Lower lobe of right lung (tissue), 2 donors: ENCODE measurements around the gene LAD1. TPM values are rescaled to one million over a fixed set of nuclear protein-coding genes. Genes with fewer than 3 reads are reported as not detected.

Experiments used
- ATAC-seq, 2 donors: fragments of 200-7000 bp; cut with Tn5 transposase; one replicate each; pipeline ENCODE4 v1.9.1; 2020 to 2022; ENCODE audit warnings: mild to moderate bottlenecking in 2 of 2, moderate library complexity in 2 of 2
- DNase-seq: peaks from one replicate; pipeline ENCODE4 v3.0.0-alpha.2; 2020
- H3K27ac ChIP-seq: fragments of 200-600 bp; one replicate; pipeline ENCODE4 v1.8.0; 2022
- H3K27me3 ChIP-seq: fragments of 200-600 bp; one replicate; pipeline ENCODE4 v1.8.0; 2022; ENCODE audit warnings: low read depth
- H3K36me3 ChIP-seq: fragments of 200-600 bp; one replicate; pipeline ENCODE4 v1.8.0; 2022; ENCODE audit warnings: mild to moderate bottlenecking
- H3K4me1 ChIP-seq: fragments of 200-600 bp; one replicate; pipeline ENCODE4 v1.8.0; 2022
- H3K4me3 ChIP-seq: fragments of 200-600 bp; one replicate; pipeline ENCODE4 v1.8.0; 2022; ENCODE audit warnings: mild to moderate bottlenecking
- H3K9me3 ChIP-seq: fragments of 200-600 bp; one replicate; pipeline ENCODE4 v1.8.0; 2022
- CTCF ChIP-seq: fragments of 200-600 bp; IDR thresholded peaks from one replicate; pipeline ENCODE4 v1.8.0; 2022; ENCODE audit warnings: antibody characterized with exemption, mild to moderate bottlenecking
- intact Hi-C: fragments of 100-400 bp; cut with DNase I; formaldehyde crosslinking; loops from one replicate; pipeline ENCODE4 v1.11.0; 2022
- total RNA-seq: library from RNA; stranded (reverse); fragmentation: NEBNext Ultra II Directional; extraction: Animal tissue kit (Norgen Biotek cat#: 25700); gene quantifications from one replicate; pipeline ENCODE4 v1.2.1, GENCODE V29; 2021
- donor health status: DM: no; HTN: yes; CAD: no; lungs with severe emphysema.

LAD1 gene
- total RNA-seq, 1 donor from 2014 or later: 35.3 TPM

- H3K36me3 ChIP-seq: no peaks in the 10 kb centered on the region
- ATAC-seq (no peak), DNase-seq (peak; percentile 28)
- no peaks in the 10 kb centered on the region for H3K4me1 ChIP-seq
- no peak for TF ChIP-seq CTCF
- H3K27me3 ChIP-seq: no peaks in the 10 kb centered on the region
- H3K27ac ChIP-seq: no peak overlapping the region
- no peak overlapping the region for H3K4me3 ChIP-seq
- intact Hi-C loops: no loop called here
- H3K9me3 ChIP-seq: no peaks in the 10 kb centered on the region
These were observed 38.0 kb downstream of the LAD1 start for GRCh38 chr1:201360901-201361651.

GRCh38 chr1:201360486-201360885, 38.6 kb downstream of the LAD1 start:
- Histone ChIP-seq H3K36me3 (no peaks in the 10 kb centered on the region), H3K4me3 (no peak overlapping the region), H3K27ac (no peak overlapping the region), H3K27me3 (no peaks in the 10 kb centered on the region), H3K4me1 (no peaks in the 10 kb centered on the region), H3K9me3 (no peaks in the 10 kb centered on the region)
- TF ChIP-seq CTCF: no peak
- ATAC-seq (no peak), DNase-seq (peak; percentile 28)
- intact Hi-C loops: no loop called here

GRCh38 chr1:201359873-201360210, 39.3 kb downstream of the LAD1 start:
- TF ChIP-seq CTCF: no peak
- H3K4me3 ChIP-seq: no peak overlapping the region
- H3K27me3 ChIP-seq: no peaks in the 10 kb centered on the region
- intact Hi-C loops: no loop called here
- H3K9me3 ChIP-seq: no peaks in the 10 kb centered on the region
- no peak overlapping the region for H3K27ac ChIP-seq
- H3K36me3 ChIP-seq: no peaks in the 10 kb centered on the region
- no peak for ATAC-seq
- H3K4me1 ChIP-seq: no peaks in the 10 kb centered on the region
- peak; percentile 22 for DNase-seq

GRCh38 chr1:201359031-201359872, 39.9 kb downstream of the LAD1 start:
- Histone ChIP-seq H3K36me3 (no peaks in the 10 kb centered on the region), H3K4me3 (no peak overlapping the region), H3K27me3 (no peaks in the 10 kb centered on the region), H3K9me3 (no peaks in the 10 kb centered on the region), H3K27ac (no peak overlapping the region), H3K4me1 (no peaks in the 10 kb centered on the region)
- no peak for TF ChIP-seq CTCF
- ATAC-seq (no peak), DNase-seq (peak; percentile 31)
- intact Hi-C loops: no loop called here

- no peaks in the 10 kb centered on the region for H3K9me3 ChIP-seq
- no peak overlapping the region for H3K27ac ChIP-seq
- ATAC-seq (no peak), DNase-seq (peak; percentile 6)
- no peak overlapping the region for H3K4me3 ChIP-seq
- no peaks in the 10 kb centered on the region for H3K36me3 ChIP-seq
- H3K27me3 ChIP-seq: no peaks in the 10 kb centered on the region
- intact Hi-C loops: no loop called here
- no peak for TF ChIP-seq CTCF
- H3K4me1 ChIP-seq: no peaks in the 10 kb centered on the region
These were observed 40.5 kb downstream of the LAD1 start for GRCh38 chr1:201358596-201358995.
